Transverse colon (tissue), 4 donors: Measurements from ENCODE around the gene CFHR5. TPM values are rescaled to one million over a fixed set of nuclear protein-coding genes. Genes with fewer than 3 reads are reported as not detected.
"Not testable (repeated sequence)": the region's sequence is repeated elsewhere in the genome, so short reads cannot be mapped to it uniquely, and the experiment has no call there.

Experiments used
- DNase-seq: peaks from one replicate; pipeline ENCODE4 v3.0.0-alpha.2; 2019
- H3K27ac ChIP-seq, 4 donors: fragments of 200-600 bp; sonication (generic); 2 replicates each; pipeline ENCODE4 v1.5.1; 2016 to 2018; ENCODE audit warnings: inconsistent platforms in 4 of 4
- H3K27me3 ChIP-seq: fragments of 200-600 bp; sonication (generic); 2 replicates; pipeline ENCODE4 v1.5.1; 2017; ENCODE audit warnings: inconsistent platforms
- H3K36me3 ChIP-seq, 4 donors: fragments of 200-600 bp; sonication (generic); 2 replicates each; pipeline ENCODE4 v1.5.1; 2017 to 2019; ENCODE audit warnings: inconsistent platforms in 4 of 4
- H3K4me1 ChIP-seq, 4 donors: fragments of 200-600 bp; sonication (generic); 2 replicates each; pipeline ENCODE4 v1.5.1; 2017 to 2020; ENCODE audit warnings: inconsistent platforms in 4 of 4
- H3K4me3 ChIP-seq, 4 donors: fragments of 200-600 bp; sonication (generic); 1 replicate in 1 of 4; 2 replicates in 3 of 4; pipeline versions ENCODE4 v1.5.1 to v1.6.1; 2017 to 2019; ENCODE audit warnings: inconsistent platforms in 4 of 4
- H3K9me3 ChIP-seq, 2 donors: fragments of 200-600 bp; sonication (generic); 2 replicates each; pipeline ENCODE4 v1.5.1; 2017 to 2019; ENCODE audit warnings: inconsistent platforms in 2 of 2
- CTCF ChIP-seq, 5 experiments: fragments of 200-600 bp in 3 of 5; fragments of 450-650 bp in 2 of 5; sonication (generic) in 3 of 5; IDR thresholded peaks; 1 replicate in 2 of 5; 2 replicates in 3 of 5; pipeline ENCODE4 v1.5.1; 2016 to 2017; ENCODE audit warnings: antibody characterized with exemption in 5 of 5, inconsistent platforms in 3 of 5, mild to moderate bottlenecking in 2 of 5, moderate library complexity in 1 of 5
- EP300 ChIP-seq: sonication (generic); formaldehyde crosslinking; IDR thresholded peaks from one replicate; pipeline ENCODE4 v1.6.1; 2017; ENCODE audit warnings: antibody characterized with exemption, low read depth
- POLR2A ChIP-seq: fragments of 450-650 bp; IDR thresholded peaks from one replicate; pipeline ENCODE4 v1.6.1; 2016; ENCODE audit warnings: antibody characterized with exemption, mild to moderate bottlenecking, moderate library complexity
- POLR2AphosphoS5 ChIP-seq, 3 donors: sonication (generic); formaldehyde crosslinking; IDR thresholded peaks; one replicate each; pipeline ENCODE4 v1.6.1; 2016; ENCODE audit warnings: antibody characterized with exemption in 3 of 3
- WGBS, 2 donors: methylation state at CpG; one replicate each; pipeline ENCODE4 v1.1.5; 2018; ENCODE audit warnings: low coverage in 1 of 2; 5-methylcytosine and 5-hydroxymethylcytosine counted together
- in situ Hi-C, 4 donors: fragments of 200-750 bp; cut with MboI; loops; one replicate each; pipeline versions ENCODE4 v1.15.0 to v1.15.1; 2017; ENCODE audit warnings: low sequenced_read_pairs in 3 of 4, low pct_ligation_motif_present in 1 of 4, low pct_unique_long_range_greater_than_20kb in 1 of 4
- intact Hi-C: fragments of 100-400 bp; cut with DNase I; formaldehyde crosslinking; loops from one replicate; pipeline ENCODE4 v1.15.1; 2023; ENCODE audit warnings: low total_unique reads
- total RNA-seq, 4 donors: library from RNA; depleted of rRNA; stranded (reverse); fragments of >200 nt; gene quantifications; one replicate each; pipeline ENCODE4 v1.1.0, GENCODE V29; 2016

CFHR5 gene
- total RNA-seq, 4 donors from 2014 or later: not detected

- intact Hi-C loops: no loop called here
- in situ Hi-C loops: no loop called here
- no peaks in the 10 kb centered on the region for H3K4me1 ChIP-seq
- DNase-seq: no peak
- no peaks in the 10 kb centered on the region for H3K9me3 ChIP-seq
- 29 to 51% methylated on average over 3 to 4 of the region's 4 CpGs for WGBS, 2 donors
- H3K27ac ChIP-seq: no peak overlapping the region
- H3K36me3 ChIP-seq: no peaks in the 10 kb centered on the region
- TF ChIP-seq POLR2A (no peak), CTCF (IDR thresholded peaks at IDR 0.05) (no peak), EP300 (no peak), POLR2AphosphoS5 (IDR thresholded peaks at IDR 0.05) (no peak)
- no peaks in the 10 kb centered on the region for H3K27me3 ChIP-seq
- H3K4me3 ChIP-seq: no peak overlapping the region
Observed at GRCh38 chr1:197021716-197022115, 44.4 kb downstream of the CFHR5 start.

- TF ChIP-seq POLR2A (no peak), EP300 (no peak), POLR2AphosphoS5 (IDR thresholded peaks at IDR 0.05) (no peak), CTCF (IDR thresholded peaks at IDR 0.05) (no peak)
- no peaks in the 10 kb centered on the region for H3K4me1 ChIP-seq
- intact Hi-C loops (no loop called here), in situ Hi-C loops (no loop called here)
- no peak for DNase-seq
- 0 to 50% methylated on average over 1 of the region's 1 CpG for WGBS, 2 donors
- H3K36me3 ChIP-seq: no peaks in the 10 kb centered on the region
- H3K4me3 ChIP-seq: no peak overlapping the region
- no peaks in the 10 kb centered on the region for H3K9me3 ChIP-seq
- H3K27ac ChIP-seq: no peak overlapping the region
- no peaks in the 10 kb centered on the region for H3K27me3 ChIP-seq
Observed at GRCh38 chr1:197024460-197024859, 47.1 kb downstream of the CFHR5 start.

GRCh38 chr1:197027359-197027758, 50.0 kb downstream of the CFHR5 start:
- Histone ChIP-seq H3K27ac (no peak overlapping the region), H3K4me1 (no peaks in the 10 kb centered on the region), H3K4me3 (no peak overlapping the region), H3K27me3 (no peaks in the 10 kb centered on the region), H3K36me3 (no peaks in the 10 kb centered on the region), H3K9me3 (no peaks in the 10 kb centered on the region)
- intact Hi-C loops: no loop called here
- TF ChIP-seq POLR2AphosphoS5 (IDR thresholded peaks at IDR 0.05) (no peak), POLR2A (no peak), CTCF (IDR thresholded peaks at IDR 0.05) (no peak), EP300 (no peak)
- WGBS, 2 donors: 49 to 75% methylated on average over 4 to 6 of the region's 6 CpGs
- no peak for DNase-seq
- in situ Hi-C loops: no loop called here

GRCh38 chr1:197029749-197030148, 52.4 kb downstream of the CFHR5 start:
- Histone ChIP-seq H3K27ac (no peak overlapping the region), H3K9me3 (no peaks in the 10 kb centered on the region), H3K4me1 (no peaks in the 10 kb centered on the region), H3K27me3 (no peaks in the 10 kb centered on the region), H3K36me3 (no peaks in the 10 kb centered on the region), H3K4me3 (no peak overlapping the region)
- no peak for DNase-seq
- in situ Hi-C loops: no loop called here
- no peak for TF ChIP-seq POLR2A
- no peak for TF ChIP-seq EP300
- no peak for TF ChIP-seq CTCF (IDR thresholded peaks at IDR 0.05)
- TF ChIP-seq POLR2AphosphoS5 (IDR thresholded peaks at IDR 0.05): no peak
- intact Hi-C loops: no loop called here

- in situ Hi-C loops: not testable (repeated sequence)
- WGBS, 2 donors: 77 to 80% methylated on average over 3 to 6 of the region's 6 CpGs
Observed at GRCh38 chr1:197034631-197035339, 57.4 kb downstream of the CFHR5 start.

More at GRCh38 chr1:197034631-197035339, 57.4 kb downstream of the CFHR5 start:
- DNase-seq, H3K27ac ChIP-seq, H3K4me1 ChIP-seq, intact Hi-C loops, H3K27me3 ChIP-seq, H3K9me3 ChIP-seq, H3K36me3 ChIP-seq, H3K4me3 ChIP-seq: not testable (repeated sequence)
